Measurements from ENCODE around the gene DTX4.
A peak's percentile ranks its signal among the peaks of the same experiment; 100 is the strongest.

DTX4 gene

GRCh38 chr11:59173080-59173963 lies 1.4 kb downstream of the DTX4 start:
- peak; percentile 69 for DNase-seq

- DNase-seq: peak; percentile 59
Measured at GRCh38 chr11:59173964-59174663, 2.2 kb downstream of the DTX4 start.

- no peak for DNase-seq
Measured at GRCh38 chr11:59174664-59175033, 2.7 kb downstream of the DTX4 start.

- DNase-seq: no peak
Measured at GRCh38 chr11:59175091-59175501, 3.2 kb downstream of the DTX4 start.

GRCh38 chr11:59176330-59176729 lies 4.4 kb downstream of the DTX4 start:
- DNase-seq: no peak

- DNase-seq: no peak
Measured at GRCh38 chr11:59178402-59178801, 6.5 kb downstream of the DTX4 start.

GRCh38 chr11:59179121-59179520 lies 7.2 kb downstream of the DTX4 start:
- DNase-seq: no peak

GRCh38 chr11:59180168-59180776 lies 8.3 kb downstream of the DTX4 start:
- no peak for DNase-seq

GRCh38 chr11:59180907-59181306 lies 9.0 kb downstream of the DTX4 start:
- no peak for DNase-seq

- DNase-seq: no peak
Measured at GRCh38 chr11:59181746-59182456, 10.0 kb downstream of the DTX4 start.

GRCh38 chr11:59182457-59183151 lies 10.7 kb downstream of the DTX4 start:
- DNase-seq: no peak

GRCh38 chr11:59183771-59184170 lies 11.8 kb downstream of the DTX4 start:
- no peak for DNase-seq

- DNase-seq: no peak
Measured at GRCh38 chr11:59184691-59185339, 12.9 kb downstream of the DTX4 start.

- no peak for DNase-seq
Measured at GRCh38 chr11:59185386-59185945, 13.5 kb downstream of the DTX4 start.

- no peak for DNase-seq
Measured at GRCh38 chr11:59186130-59186594, 14.2 kb downstream of the DTX4 start.

GRCh38 chr11:59187035-59187434 lies 15.1 kb downstream of the DTX4 start:
- no peak for DNase-seq

- peak; percentile 84 for DNase-seq
Measured at GRCh38 chr11:59187587-59187986, 15.7 kb downstream of the DTX4 start.

- no peak for DNase-seq
Measured at GRCh38 chr11:59188954-59189353, 17.0 kb downstream of the DTX4 start.

- no peak for DNase-seq
Measured at GRCh38 chr11:59189986-59190385, 18.1 kb downstream of the DTX4 start.

GRCh38 chr11:59191095-59191494 lies 19.2 kb downstream of the DTX4 start:
- DNase-seq: no peak

GRCh38 chr11:59191890-59192289 lies 20.0 kb downstream of the DTX4 start:
- no peak for DNase-seq
